Left renal cortex interstitium (tissue), 4 donors: ENCODE measurements around the gene SLC25A11. TPM values are rescaled to one million over a fixed set of nuclear protein-coding genes. Genes with fewer than 3 reads are reported as not detected.
"Not testable (repeated sequence)": the region's sequence is repeated elsewhere in the genome, so short reads cannot be mapped to it uniquely, and the experiment has no call there.

ENCODE experiments used
- DNase-seq, 4 donors: peaks; one replicate each; pipeline ENCODE4 v3.0.0-alpha.2; 2013; ENCODE audit warnings: low read depth in 4 of 4, low spot score in 2 of 4, missing footprints in 1 of 4
- polyA plus RNA-seq, 4 donors: library from polyadenylated mRNA; unstranded; fragments of 120-200 nt; gene quantifications; one replicate each; pipeline ENCODE4 v1.2.1, GENCODE V29; 2013; ENCODE audit not compliant: insufficient read length in 4 of 4

SLC25A11 gene
- polyA plus RNA-seq, 4 donors: 71.0 to 94.7 (median 83.0) TPM

DNA sequence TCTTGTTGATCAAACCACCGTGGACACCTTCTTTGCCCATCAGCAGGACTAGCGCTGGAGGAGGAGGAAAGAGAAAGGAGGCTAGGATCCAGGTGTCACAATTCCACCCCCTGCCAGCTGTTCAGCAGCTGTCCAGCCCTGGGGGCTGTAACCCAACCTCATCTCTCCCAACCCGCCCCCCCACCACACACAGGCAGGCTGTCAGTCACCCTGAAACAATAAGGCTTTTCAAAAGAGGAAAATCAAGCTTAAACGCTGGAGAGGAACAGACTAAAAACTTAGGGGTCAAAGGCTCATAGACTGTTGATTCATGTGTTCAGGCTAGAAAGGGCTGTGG lies 6.1 kb upstream of the SLC25A11 start:
- DNase-seq: no peak

- DNase-seq: no peak
These were observed 5.5 kb upstream of the SLC25A11 start for GRCh38 chr17:4945176-4945943.

DNA sequence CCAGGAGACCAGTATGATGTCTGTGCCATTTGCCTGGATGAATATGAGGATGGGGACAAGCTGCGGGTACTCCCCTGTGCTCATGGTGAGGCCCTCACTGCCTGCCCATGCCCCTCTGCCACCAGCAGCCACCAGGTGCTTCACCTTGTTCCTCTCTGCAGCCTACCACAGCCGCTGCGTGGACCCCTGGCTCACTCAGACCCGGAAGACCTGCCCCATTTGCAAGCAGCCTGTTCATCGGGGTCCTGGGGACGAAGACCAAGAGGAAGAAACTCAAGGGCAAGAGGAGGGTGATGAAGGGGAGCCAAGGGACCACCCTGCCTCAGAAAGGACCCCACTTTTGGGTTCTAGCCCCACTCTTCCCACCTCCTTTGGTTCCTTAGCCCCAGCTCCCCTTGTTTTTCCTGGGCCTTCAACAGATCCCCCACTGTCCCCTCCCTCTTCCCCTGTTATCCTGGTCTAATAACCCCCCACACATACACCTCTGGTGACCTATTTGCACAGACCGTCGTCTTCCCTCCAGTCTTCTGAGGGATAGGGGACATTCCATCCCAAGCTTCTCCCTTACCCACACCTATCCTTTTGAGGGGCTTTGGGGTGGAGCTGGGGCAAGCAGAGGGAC lies 4.8 kb upstream of the SLC25A11 start:
- DNase-seq: no peak

DNA sequence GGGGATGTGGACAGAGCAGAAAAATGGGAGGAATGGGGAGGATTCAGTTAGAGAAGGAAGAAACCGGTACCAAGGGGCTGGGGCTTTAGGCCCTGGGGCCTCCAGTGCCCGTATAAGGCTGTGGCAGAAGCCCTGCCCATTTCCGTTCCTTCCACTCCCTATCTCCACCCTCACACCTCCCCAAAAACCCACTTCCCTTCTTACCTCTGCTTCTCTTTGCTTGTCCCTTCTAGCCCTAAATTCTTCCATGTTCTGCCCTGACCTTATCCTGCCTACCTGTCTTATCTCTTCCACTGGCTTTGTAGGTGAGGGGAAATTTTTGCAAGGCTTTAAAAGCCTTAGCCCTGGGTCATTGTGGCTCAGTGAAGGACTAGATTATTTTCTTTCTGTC lies 4.3 kb upstream of the SLC25A11 start:
- DNase-seq: no peak

DNA sequence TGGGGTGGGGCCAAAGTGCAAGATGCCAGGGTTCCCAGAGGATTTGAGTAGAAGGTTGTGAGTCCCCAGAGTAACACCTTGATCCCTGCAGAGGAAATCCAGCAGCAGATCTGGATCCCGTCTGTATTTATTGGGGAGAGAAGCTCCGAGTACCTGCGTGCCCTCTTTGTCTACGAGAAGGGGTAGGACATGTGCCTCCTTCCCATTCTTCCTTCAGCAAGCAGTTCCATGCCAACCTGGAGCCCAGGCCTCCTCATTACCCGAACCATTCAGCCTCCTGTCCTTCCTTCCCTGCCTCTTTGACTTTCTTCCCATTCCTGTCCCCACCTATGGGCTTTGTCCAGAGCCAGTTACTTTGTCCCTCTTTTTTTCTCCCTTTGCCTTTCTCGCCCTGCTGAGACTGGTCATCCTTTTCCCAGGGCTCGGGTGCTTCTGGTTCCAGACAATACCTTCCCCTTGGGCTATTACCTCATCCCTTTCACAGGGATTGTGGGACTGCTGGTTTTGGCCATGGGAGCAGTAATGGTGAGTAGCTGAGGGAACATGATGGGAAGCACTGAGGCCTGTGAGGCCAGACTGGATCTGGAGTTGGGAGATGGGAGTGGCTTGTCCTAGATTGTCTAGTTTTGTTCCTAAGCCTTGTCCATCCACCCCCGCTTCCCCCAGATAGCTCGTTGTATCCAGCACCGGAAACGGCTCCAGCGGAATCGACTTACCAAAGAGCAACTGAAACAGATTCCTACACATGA lies 3.1 kb upstream of the SLC25A11 start:
- no peak for DNase-seq

- no peak for DNase-seq
These were observed 1.4 kb upstream of the SLC25A11 start for GRCh38 chr17:4941319-4941610.

DNA sequence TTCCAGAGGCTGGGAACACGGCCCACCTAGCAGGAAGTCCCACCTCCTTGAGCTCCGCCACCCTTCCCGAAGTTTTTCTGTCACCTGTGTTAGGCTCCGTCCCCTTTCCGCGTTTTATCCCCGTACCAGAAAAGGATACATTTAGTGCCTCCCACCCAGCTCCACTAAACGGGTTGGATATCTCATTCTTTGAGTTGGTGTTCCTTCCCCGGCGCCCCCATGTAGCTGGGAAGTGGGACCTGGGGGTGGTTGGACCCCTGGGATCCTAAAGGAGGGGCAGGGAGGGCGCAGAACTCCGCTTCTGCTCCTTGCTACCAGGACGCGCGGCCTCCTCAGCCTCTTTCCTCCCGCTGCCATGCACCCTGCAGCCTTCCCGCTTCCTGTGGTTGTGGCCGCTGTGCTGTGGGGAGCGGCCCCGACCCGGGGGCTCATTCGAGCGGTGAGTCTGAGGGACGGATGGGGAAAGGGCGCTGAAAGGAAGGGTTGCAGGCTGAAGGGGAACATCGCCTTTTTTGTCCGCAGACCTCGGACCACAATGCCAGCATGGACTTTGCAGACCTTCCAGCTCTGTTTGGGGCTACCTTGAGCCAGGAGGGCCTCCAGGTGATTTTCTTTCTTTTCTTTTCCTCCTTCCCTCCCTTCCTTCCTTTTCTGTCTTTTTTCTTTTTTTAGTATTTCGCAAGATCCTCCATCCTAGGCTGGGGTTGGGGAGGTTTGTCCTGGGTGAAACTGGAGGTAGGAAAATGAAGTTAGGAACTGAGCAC lies 891 bp upstream of the SLC25A11 start:
- no peak for DNase-seq

- DNase-seq: no peak
These were observed 375 bp downstream of the SLC25A11 start for GRCh38 chr17:4939546-4939795.

GRCh38 chr17:4938688-4939545 lies 929 bp downstream of the SLC25A11 start:
- DNase-seq: no peak

DNA sequence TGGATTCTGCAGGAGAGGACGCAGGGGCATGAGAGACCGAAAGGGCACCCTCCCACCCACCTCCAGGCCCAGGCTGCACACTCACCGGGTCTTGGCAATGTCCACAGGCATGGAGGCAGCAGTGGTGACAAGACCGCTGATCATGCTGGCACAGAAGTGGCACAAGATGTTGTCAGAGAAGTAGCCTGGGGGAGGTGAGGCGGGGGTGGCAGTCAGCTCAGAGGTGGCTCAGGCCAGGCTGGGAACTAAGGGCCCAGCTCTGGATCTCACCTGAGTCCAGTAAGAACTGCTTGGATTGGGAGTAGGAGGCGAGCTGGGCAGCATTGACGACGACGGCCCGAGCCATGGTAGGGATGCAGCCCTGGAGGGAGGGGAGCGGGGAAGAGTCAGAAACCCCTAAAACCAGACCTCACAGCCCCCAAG lies 1.8 kb downstream of the SLC25A11 start:
- no peak for DNase-seq

DNA sequence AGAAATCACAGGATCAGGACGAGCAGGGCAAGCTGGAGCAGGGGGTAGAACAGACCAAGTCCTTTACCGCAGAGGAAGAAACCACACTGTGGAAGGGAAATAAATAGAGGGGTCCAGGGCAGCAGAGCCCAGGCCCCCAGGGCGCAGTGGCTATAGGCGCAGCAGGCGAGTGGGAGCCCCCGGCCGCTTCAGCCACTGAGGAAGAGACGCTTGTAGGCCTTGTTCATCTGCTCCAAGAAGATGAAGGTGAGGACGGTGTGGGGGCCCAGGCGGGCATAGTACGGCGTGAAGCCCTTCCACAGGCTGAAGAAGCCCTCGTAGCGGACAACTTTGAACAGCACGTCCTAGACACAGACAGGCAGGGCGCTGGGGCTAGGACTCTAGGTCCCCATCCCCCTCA lies 2.3 kb downstream of the SLC25A11 start:
- no peak for DNase-seq

- DNase-seq: no peak
These were observed 3.4 kb downstream of the SLC25A11 start for GRCh38 chr17:4936436-4936835.

DNA sequence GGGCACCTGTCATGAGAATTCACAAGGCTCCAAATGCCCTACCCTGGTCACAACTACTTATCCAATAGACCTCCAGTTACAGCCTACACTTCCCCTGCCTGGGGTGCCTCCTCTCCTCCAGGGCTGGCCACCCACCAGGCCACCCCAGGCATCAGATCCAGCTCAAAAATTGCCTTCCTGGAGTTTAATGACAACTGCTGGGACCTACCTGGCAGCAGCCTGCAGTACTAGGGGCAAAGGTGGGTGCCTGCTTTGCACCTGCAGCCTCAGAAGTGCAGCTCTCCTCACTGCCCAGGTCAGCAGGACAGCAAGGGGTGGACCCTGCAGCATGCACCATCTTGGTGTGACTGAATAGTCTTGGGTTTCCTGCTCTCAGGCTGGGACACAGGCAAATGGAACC lies 4.2 kb downstream of the SLC25A11 start:
- no peak for DNase-seq

GRCh38 chr17:4934173-4934979 lies 5.5 kb downstream of the SLC25A11 start:
- no peak for DNase-seq

- DNase-seq: no peak
These were observed 6.2 kb downstream of the SLC25A11 start for GRCh38 chr17:4933646-4934045.

DNA sequence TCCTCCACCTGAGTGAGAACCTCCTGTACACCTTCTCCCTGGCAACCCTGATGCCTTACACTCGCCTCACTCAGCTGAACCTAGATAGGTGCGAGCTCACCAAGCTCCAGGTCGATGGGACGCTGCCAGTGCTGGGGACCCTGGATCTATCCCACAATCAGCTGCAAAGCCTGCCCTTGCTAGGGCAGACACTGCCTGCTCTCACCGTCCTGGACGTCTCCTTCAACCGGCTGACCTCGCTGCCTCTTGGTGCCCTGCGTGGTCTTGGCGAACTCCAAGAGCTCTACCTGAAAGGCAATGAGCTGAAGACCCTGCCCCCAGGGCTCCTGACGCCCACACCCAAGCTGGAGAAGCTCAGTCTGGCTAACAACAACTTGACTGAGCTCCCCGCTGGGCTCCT lies 7.1 kb downstream of the SLC25A11 start:
- no peak for DNase-seq

DNA sequence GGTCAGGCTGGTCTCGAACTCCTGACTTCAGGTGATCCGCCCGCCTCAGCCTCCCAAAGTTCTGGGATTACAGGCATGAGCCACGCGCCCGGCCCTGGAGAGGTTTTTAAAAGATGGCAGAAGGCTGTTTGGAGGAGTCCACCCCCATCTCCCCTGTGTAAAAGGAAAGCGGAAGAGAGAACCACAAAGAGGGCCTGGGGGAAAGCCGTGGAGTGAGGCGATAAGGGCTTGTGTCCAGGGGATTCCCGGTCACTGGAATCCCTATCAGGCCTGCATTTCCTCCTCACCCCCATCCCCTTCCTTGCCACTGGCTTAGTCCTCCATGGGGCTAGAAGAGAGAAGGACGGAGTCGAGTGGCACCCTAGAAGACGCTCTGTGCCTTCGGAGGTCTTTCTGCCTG lies 7.9 kb downstream of the SLC25A11 start, which contains the start of gene GP1BA:
Gene GP1BA, plus strand, starts transcription at position 315 of the 400 bp plus-strand sequence. CDS start 328 bp downstream, outside the sequence.
- DNase-seq: no peak

DNA sequence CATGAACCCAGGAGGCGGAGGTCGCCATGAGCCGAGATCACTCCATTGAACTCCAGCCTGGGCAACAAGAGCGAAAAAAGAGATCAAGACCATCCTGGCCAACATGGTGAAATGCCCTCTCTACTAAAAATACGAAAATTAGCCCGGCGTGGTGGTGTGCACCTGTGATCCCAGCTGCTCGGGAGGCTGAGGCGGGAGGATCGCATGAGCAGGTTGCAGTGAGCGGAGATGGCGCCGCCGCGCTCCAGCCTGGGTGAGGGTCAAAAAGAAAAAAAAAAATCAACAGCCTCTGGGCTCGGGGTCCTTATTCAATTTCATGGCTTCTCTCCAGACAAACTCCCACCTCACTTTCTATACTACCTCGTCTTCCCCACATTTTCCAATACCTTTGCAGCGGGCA lies 11.0 kb downstream of the SLC25A11 start:
- no peak for DNase-seq

- DNase-seq: not testable (repeated sequence)
These were observed 13.1 kb downstream of the SLC25A11 start for GRCh38 chr17:4926577-4927335.
